ENCODE measurements around the gene CNN2.

The CNN2 gene

GRCh38 chr19:1065606-1066109 is 39.2 kb downstream of the CNN2 start:
- no peak for DNase-seq (ENCODE audit: low read depth)

GRCh38 chr19:1066251-1066747 is 39.9 kb downstream of the CNN2 start:
- DNase-seq (ENCODE audit: low read depth), result no peak

- DNase-seq (ENCODE audit: low read depth), result peak; percentile 83
Observed at GRCh38 chr19:1066748-1067340, 40.4 kb downstream of the CNN2 start, which contains the start of gene ARHGAP45. TSS of gene ARHGAP45 (plus strand) at chr19:1067167. CDS start at chr19:1067406, 239 bp downstream.

- peak; percentile 46 for DNase-seq (ENCODE audit: low read depth)
Observed at GRCh38 chr19:1067341-1067957, 41.0 kb downstream of the CNN2 start.

- peak; percentile 44 for DNase-seq (ENCODE audit: low read depth)
Observed at GRCh38 chr19:1068009-1069001, 41.9 kb downstream of the CNN2 start.

- no peak for DNase-seq (ENCODE audit: low read depth)
Observed at GRCh38 chr19:1069009-1069779, 42.8 kb downstream of the CNN2 start.

- DNase-seq (ENCODE audit: low read depth), result no peak
Observed at GRCh38 chr19:1070576-1070930, 44.1 kb downstream of the CNN2 start.

GRCh38 chr19:1070931-1071791 is 44.8 kb downstream of the CNN2 start:
- no peak for DNase-seq (ENCODE audit: low read depth)

- no peak for DNase-seq (ENCODE audit: low read depth)
Observed at GRCh38 chr19:1072371-1073015, 46.1 kb downstream of the CNN2 start.

GRCh38 chr19:1073063-1073955 is 46.9 kb downstream of the CNN2 start:
- DNase-seq (ENCODE audit: low read depth), result no peak

GRCh38 chr19:1073956-1074517 is 47.6 kb downstream of the CNN2 start:
- no peak for DNase-seq (ENCODE audit: low read depth)

- peak; percentile 88 for DNase-seq (ENCODE audit: low read depth)
Observed at GRCh38 chr19:1074544-1075283, 48.3 kb downstream of the CNN2 start.

GRCh38 chr19:1076046-1076386 is 49.6 kb downstream of the CNN2 start:
- DNase-seq (ENCODE audit: low read depth), result no peak

GRCh38 chr19:1076951-1077350 is 50.5 kb downstream of the CNN2 start:
- DNase-seq (ENCODE audit: low read depth), result peak; percentile 91

- DNase-seq (ENCODE audit: low read depth), result no peak
Observed at GRCh38 chr19:1079566-1080111, 53.2 kb downstream of the CNN2 start.

- DNase-seq (ENCODE audit: low read depth), result no peak
Observed at GRCh38 chr19:1080360-1081161, 54.2 kb downstream of the CNN2 start.

Data from stimulated activated CD4-positive, alpha-beta T cell treated with anti-CD3 and anti-CD28 coated beads, Interleukin-2, amount 100 ng/mL, for 4 hours (primary cell).